Left renal pelvis (tissue), 4 donors: ENCODE results near the gene SAP30. TPM values are rescaled to one million over a fixed set of nuclear protein-coding genes. Genes with fewer than 3 reads are reported as not detected.

Experiments used
- DNase-seq, 4 donors: peaks; one replicate each; pipeline ENCODE4 v3.0.0-alpha.2; 2013; ENCODE audit warnings: low read depth in 4 of 4, low spot score in 3 of 4
- polyA plus RNA-seq, 4 donors: library from polyadenylated mRNA; unstranded; fragments of 120-200 nt; gene quantifications; one replicate each; pipeline ENCODE4 v1.2.1, GENCODE V29; 2013; ENCODE audit not compliant: insufficient read length in 4 of 4

The SAP30 gene
- polyA plus RNA-seq, 4 donors: 10.9 to 14.1 (median 13.3) TPM

GRCh38 chr4:173411106-173411693, 40.4 kb downstream of the SAP30 start:
- DNase-seq: no peak

- DNase-seq: no peak
These were observed 42.3 kb downstream of the SAP30 start for GRCh38 chr4:173413036-173413435.

- no peak for DNase-seq
These were observed 43.7 kb downstream of the SAP30 start for GRCh38 chr4:173414456-173414855.

GRCh38 chr4:173415092-173415491, 44.3 kb downstream of the SAP30 start:
- DNase-seq: no peak

GRCh38 chr4:173415885-173416653, 45.3 kb downstream of the SAP30 start:
- DNase-seq: no peak

- no peak for DNase-seq
These were observed 47.1 kb downstream of the SAP30 start for GRCh38 chr4:173417833-173418232.

- no peak for DNase-seq
These were observed 47.9 kb downstream of the SAP30 start for GRCh38 chr4:173418639-173419038.

GRCh38 chr4:173420324-173420752, 49.6 kb downstream of the SAP30 start:
- no peak for DNase-seq

GRCh38 chr4:173420801-173421200, 50.0 kb downstream of the SAP30 start:
- no peak for DNase-seq

GRCh38 chr4:173424899-173425805, 54.4 kb downstream of the SAP30 start:
- DNase-seq: no peak

- no peak for DNase-seq
These were observed 55.3 kb downstream of the SAP30 start for GRCh38 chr4:173426064-173426463.

Other genes starting within 250 kb of the SAP30 start
- 10 to 100 TPM; 15.8 to 42.0 (median 36.1) TPM for gene GALNT7, start 202.1 kb upstream of the SAP30 start, polyA plus RNA-seq
- 100 to 1,000 TPM; 263 to 393 (median 349) TPM for gene HMGB2, start 36.6 kb upstream of the SAP30 start, polyA plus RNA-seq
- gene SCRG1, start 28.2 kb downstream of the SAP30 start, polyA plus RNA-seq: under 1 TPM; 0.31 to 0.66 (median 0.57) TPM
- gene HAND2, start 159.3 kb downstream of the SAP30 start, polyA plus RNA-seq: 1 to 10 TPM in 1 of 4 donors, under 1 TPM in 2, not detected in 1; 0.11 to 1.2 (median 0.64) TPM